ENCODE measurements around the gene ARHGEF19.
"Not testable (repeated sequence)": the region's sequence is repeated elsewhere in the genome, so short reads cannot be mapped to it uniquely, and the experiment has no call there.

The ARHGEF19 gene

GRCh38 chr1:16212251-16212961 lies at the start of gene ARHGEF19:
Gene ARHGEF19 (minus strand): TSS chr1:16212652. CDS start chr1:16209054, 3,598 bp downstream.
- DNase-seq (ENCODE audit: low read depth in 2 of 2) = no peak

- no peak for DNase-seq (ENCODE audit: low read depth in 2 of 2)
These were observed 49.6 kb upstream of the ARHGEF19 start for GRCh38 chr1:16262067-16262466.

GRCh38 chr1:16260814-16261213 lies 48.4 kb upstream of the ARHGEF19 start:
- DNase-seq (ENCODE audit: low read depth in 2 of 2) = no peak

GRCh38 chr1:16258591-16259135 lies 46.2 kb upstream of the ARHGEF19 start:
- no peak for DNase-seq (ENCODE audit: low read depth in 2 of 2)

- no peak for DNase-seq (ENCODE audit: low read depth in 2 of 2)
These were observed 45.5 kb upstream of the ARHGEF19 start for GRCh38 chr1:16257968-16258367.

GRCh38 chr1:16257556-16257955 lies 45.1 kb upstream of the ARHGEF19 start:
- DNase-seq (ENCODE audit: low read depth in 2 of 2) = not testable (repeated sequence)

GRCh38 chr1:16256478-16256877 lies 44.0 kb upstream of the ARHGEF19 start:
- no peak for DNase-seq (ENCODE audit: low read depth in 2 of 2)

- no peak for DNase-seq (ENCODE audit: low read depth in 2 of 2)
These were observed 41.9 kb upstream of the ARHGEF19 start for GRCh38 chr1:16254263-16254928.

GRCh38 chr1:16253332-16253922 lies 41.0 kb upstream of the ARHGEF19 start:
- no peak for DNase-seq (ENCODE audit: low read depth in 2 of 2)

- no peak for DNase-seq (ENCODE audit: low read depth in 2 of 2)
These were observed 40.5 kb upstream of the ARHGEF19 start for GRCh38 chr1:16252912-16253311.

GRCh38 chr1:16251381-16251780 lies 38.9 kb upstream of the ARHGEF19 start:
- no peak for DNase-seq (ENCODE audit: low read depth in 2 of 2)

- DNase-seq (ENCODE audit: low read depth in 2 of 2) = no peak
These were observed 38.2 kb upstream of the ARHGEF19 start for GRCh38 chr1:16250524-16251251.

GRCh38 chr1:16249596-16250241 lies 37.3 kb upstream of the ARHGEF19 start:
- no peak for DNase-seq (ENCODE audit: low read depth in 2 of 2)

- DNase-seq (ENCODE audit: low read depth in 2 of 2) = no peak
These were observed 36.4 kb upstream of the ARHGEF19 start for GRCh38 chr1:16248603-16249516.

- DNase-seq (ENCODE audit: low read depth in 2 of 2) = no peak
These were observed 35.6 kb upstream of the ARHGEF19 start for GRCh38 chr1:16248007-16248436.

- no peak for DNase-seq (ENCODE audit: low read depth in 2 of 2)
These were observed 35.0 kb upstream of the ARHGEF19 start for GRCh38 chr1:16247441-16247840.

GRCh38 chr1:16246961-16247360 lies 34.5 kb upstream of the ARHGEF19 start:
- DNase-seq (ENCODE audit: low read depth in 2 of 2) = no peak

- DNase-seq (ENCODE audit: low read depth in 2 of 2) = not testable (repeated sequence)
These were observed 33.8 kb upstream of the ARHGEF19 start for GRCh38 chr1:16246239-16246638.

GRCh38 chr1:16245476-16246196 lies 33.2 kb upstream of the ARHGEF19 start:
- DNase-seq (ENCODE audit: low read depth in 2 of 2) = no peak

All from stimulated activated CD4-positive, alpha-beta T cell treated with anti-CD3 and anti-CD28 coated beads, Interleukin-1b, Interleukin-23, amount 100 ng/mL, for 4 hours (primary cell).